ENCODE measurements around the gene MTHFD1L.

- TF ChIP-seq POLR2A (IDR thresholded peaks at IDR 0.05) = no peak
- TF ChIP-seq CTCF (IDR thresholded peaks at IDR 0.05 in 4 of 5, conservative IDR thresholded peaks at IDR 0.05 in 1 of 5) = no peak
Measured at GRCh38 chr6:150835620-150836019, 29.9 kb upstream of the MTHFD1L start.
